NCI-H2029 (cell line): ENCODE results near the gene PIKFYVE.
"Not testable (repeated sequence)": the region's sequence is repeated elsewhere in the genome, so short reads cannot be mapped to it uniquely, and the experiment has no call there.

Source experiments
- DNase-seq: peaks from one replicate; lab custom pipeline; 2025; lab: John Stamatoyannopoulos, UW

Gene PIKFYVE

DNA sequence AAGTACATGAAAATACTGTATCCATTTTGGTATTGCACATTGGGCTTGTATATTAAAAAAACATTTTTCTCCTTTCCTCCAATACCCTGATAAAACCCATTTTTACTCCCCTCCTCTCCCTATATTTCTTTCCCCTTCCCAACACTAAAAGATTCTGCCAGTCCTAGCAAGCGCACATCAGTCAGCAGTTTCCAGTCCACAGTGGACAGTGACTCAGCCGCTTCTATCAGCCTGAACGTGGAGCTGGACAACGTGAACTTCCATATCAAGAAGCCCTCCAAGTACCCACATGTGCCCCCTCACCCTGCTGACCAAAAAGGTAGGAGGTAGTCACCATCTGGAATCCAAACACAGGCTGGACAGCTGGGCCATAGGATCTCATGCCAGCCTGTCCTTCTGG, 38.6 kb downstream of the PIKFYVE start:
- DNase-seq: no peak

GRCh38 chr2:208306291-208306690, 40.2 kb downstream of the PIKFYVE start:
- DNase-seq: no peak

GRCh38 chr2:208311321-208311720, 45.3 kb downstream of the PIKFYVE start:
- DNase-seq: no peak

GRCh38 chr2:208311954-208312353, 45.9 kb downstream of the PIKFYVE start:
- no peak for DNase-seq

GRCh38 chr2:208315081-208315788, 49.2 kb downstream of the PIKFYVE start:
- no peak for DNase-seq

GRCh38 chr2:208318127-208318526, 52.1 kb downstream of the PIKFYVE start:
- no peak for DNase-seq

DNA sequence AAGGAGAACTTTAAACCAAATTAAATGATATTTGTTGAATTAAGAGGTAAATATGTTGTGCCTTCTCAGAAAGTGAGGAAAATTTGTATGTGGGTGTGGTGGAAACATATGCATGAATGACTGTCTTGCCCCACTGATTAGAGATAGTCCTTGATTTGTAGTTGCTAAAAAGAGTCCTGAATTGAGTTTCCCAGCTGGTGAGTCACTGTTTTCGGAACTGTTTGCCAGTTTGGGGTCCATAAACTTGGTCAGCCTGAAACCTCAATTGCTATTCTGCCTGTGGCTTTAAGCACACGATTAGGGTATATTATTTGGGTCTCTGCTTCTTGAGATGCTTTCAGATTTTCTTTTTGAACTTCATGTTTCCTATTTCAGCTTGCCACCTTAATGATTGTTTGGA, 53.3 kb downstream of the PIKFYVE start:
- DNase-seq: no peak

GRCh38 chr2:208320686-208321085, 54.6 kb downstream of the PIKFYVE start:
- no peak for DNase-seq

DNA sequence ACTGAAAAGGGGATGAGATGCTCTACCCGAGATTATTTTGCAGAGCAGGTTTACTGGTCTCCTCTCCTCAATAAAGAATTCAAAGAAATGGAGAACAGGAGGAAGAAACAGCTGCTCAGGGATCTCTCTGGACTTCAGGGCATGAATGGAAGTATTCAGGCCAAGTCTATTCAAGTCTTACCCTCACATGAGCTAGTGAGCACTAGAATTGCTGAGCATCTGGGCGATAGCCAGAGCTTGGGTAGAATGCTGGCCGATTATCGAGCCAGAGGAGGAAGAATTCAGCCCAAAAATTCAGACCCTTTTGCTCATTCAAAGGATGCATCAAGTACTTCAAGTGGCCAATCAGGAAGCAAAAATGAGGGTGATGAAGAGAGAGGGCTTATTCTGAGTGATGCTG, 60.0 kb downstream of the PIKFYVE start:
- DNase-seq: no peak

DNA sequence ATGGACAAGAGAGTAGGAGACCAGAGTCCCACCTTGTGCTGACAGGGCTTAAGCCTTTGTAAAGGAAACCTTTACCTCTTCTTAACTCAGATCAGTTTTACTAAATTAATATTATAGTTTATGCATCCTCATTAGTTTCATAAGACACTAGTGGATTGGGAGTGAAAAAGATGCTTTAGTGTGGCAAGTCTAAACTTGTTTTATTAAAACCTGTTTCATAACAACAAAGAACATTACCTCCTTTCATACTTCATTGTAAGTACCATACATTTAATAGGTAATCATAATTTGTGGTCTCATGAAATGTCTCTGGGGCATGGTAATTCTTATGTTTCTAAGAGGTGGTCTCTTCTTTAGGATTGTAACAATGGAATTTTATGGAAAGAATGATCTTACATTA, 63.4 kb downstream of the PIKFYVE start:
- DNase-seq: no peak

DNA sequence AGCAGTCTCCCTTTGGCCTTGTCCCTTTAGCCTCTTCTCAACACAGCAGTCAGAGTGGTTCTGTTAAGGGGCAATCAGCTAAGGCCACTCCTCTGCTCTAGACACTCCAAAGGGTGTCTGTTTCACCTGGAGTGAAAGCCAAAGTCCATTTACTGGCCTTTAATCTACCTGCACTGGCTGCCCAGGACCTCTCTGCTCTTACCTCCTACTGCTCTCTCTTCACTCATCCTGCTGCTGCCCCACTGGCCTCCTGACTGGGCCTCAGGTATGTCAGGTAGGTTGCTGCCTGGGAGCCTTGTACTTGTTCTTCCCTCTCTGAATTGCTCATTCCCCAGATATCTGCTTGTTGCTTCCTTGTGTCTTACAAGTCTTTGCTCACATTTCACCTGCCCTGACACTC, 68.2 kb downstream of the PIKFYVE start:
- DNase-seq: no peak

DNA sequence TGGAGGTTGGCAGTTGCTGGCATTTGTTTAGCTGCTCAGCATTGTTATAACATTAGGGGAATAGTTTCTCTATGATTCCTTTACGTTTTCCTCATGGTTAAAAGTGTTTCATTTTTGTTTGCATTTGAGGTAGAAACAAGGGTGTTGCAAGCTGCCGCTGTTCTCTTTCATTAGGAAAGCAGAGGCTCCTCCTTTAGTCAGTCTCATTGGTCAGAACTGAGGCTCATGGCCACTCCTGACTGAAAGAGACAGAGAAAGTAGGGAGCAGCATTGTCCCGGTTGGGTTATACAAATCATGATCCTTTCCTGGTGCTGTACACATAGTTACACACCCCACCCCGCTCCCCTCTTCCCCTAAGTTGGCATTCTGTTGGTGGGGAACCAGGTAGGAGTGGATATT, 80.7 kb downstream of the PIKFYVE start:
- DNase-seq: no peak

GRCh38 chr2:208350610-208351009, 84.6 kb downstream of the PIKFYVE start:
- no peak for DNase-seq

DNA sequence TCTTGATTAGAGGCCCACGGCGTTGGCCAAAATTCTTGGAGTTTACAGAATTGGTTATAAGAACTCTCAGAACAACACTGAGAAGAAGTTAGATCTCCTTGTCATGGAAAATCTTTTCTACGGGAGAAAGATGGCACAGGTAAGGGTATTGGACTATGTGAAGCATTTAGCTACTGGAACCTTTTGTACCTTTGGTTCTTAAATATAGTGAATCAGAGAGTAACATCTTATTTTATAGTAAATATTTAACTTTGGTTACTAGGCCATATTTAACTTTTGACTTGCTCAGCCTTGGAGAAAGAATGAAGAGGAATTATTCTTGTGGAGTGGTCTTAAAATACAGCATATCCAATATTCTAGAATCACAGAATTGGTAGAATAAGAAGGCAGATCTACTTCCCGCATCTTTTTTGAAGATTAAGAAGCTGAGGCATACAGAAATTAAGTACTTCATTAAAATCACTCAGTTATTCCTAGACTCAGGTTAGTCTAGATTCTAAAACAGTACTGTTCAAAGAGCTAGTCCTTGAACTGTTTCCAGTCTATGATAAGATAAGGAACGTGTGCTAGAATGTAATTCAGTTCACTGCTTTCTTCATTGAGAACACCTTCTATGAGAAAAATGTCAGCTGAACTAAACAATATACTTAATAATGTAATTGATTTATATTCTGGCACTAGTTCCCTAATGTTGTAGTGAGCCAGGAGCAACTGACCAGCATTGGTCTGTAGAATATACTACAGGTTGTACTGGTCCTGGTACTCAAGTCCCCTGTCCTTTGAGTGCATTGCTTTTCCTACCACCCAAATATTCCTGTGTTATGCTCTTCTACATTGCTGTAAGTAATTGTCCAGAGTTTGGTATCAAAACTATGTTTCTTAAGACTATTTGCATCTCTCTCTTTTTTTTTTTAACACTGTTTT, 86.9 kb downstream of the PIKFYVE start:
- no peak for DNase-seq

DNA sequence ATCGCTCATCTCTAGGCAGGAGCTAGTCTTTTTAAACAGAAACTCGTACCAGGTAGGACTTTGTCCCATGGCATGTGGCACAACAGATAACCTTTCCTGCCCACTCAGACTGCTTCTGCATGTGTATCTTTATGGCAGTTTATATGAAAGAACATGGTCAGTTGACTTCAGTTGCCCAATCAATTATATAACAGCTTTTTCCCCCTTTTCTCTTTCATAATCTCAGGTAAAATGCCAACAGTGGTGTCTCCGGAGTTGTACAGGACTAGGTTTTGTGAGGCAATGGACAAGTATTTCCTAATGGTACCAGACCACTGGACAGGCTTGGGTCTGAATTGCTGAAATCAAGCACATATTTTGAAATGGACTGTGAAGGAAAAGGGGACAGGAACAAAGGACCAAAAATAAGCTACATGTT, 88.9 kb downstream of the PIKFYVE start:
- no peak for DNase-seq

DNA sequence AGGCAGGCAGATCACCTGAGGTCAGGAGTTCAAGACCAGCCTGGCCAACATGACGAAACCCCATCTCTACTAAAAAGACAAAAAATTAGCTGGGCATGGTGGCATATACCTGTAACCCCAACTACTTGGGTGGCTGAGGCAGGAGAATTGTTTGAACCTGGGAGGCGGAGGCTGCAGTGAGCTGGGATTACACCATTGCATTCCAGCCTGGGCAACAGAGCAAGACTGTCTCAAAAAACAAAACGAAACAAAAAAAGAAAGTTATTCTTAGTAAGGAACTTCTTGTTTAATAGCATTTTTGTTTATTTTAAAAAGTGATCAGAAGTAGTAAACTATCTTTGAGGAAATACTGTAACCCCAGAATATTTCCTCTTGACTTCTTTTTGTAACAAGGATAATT, 90.4 kb downstream of the PIKFYVE start:
- DNase-seq: not testable (repeated sequence)

DNA sequence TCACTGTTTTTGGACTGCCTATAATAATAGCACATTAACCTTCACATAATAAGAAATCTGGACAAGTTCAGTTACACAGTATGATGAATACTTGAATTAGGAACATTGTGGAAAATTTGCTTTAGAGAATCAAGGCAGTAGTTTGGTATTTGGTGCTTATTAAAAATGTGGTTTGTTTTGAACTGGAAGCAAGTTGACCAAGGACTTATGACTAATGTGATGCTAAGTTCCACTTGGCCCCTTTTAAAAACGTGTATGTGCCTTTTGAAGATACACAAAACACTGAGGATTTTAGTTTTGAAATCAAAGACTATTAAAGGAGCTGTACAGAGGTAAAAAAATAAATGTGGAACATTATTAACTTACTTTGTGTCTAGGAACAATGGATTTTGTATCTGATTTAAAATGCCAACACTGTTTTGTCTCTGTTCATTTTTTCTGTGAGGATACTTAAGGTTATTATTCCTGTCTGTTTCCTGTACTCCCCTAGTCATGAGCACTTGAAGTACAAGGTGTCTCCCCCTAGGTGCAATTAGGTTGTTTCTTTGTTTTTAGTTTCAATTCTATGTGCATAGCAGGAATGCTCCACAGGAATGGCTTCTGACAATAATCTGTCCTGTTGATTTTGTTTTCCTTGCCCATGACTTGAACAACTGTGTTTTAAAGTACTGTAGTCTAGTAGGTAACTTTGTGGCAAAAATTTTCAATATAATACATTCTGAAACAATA, 91.0 kb downstream of the PIKFYVE start:
- DNase-seq: no peak

DNA sequence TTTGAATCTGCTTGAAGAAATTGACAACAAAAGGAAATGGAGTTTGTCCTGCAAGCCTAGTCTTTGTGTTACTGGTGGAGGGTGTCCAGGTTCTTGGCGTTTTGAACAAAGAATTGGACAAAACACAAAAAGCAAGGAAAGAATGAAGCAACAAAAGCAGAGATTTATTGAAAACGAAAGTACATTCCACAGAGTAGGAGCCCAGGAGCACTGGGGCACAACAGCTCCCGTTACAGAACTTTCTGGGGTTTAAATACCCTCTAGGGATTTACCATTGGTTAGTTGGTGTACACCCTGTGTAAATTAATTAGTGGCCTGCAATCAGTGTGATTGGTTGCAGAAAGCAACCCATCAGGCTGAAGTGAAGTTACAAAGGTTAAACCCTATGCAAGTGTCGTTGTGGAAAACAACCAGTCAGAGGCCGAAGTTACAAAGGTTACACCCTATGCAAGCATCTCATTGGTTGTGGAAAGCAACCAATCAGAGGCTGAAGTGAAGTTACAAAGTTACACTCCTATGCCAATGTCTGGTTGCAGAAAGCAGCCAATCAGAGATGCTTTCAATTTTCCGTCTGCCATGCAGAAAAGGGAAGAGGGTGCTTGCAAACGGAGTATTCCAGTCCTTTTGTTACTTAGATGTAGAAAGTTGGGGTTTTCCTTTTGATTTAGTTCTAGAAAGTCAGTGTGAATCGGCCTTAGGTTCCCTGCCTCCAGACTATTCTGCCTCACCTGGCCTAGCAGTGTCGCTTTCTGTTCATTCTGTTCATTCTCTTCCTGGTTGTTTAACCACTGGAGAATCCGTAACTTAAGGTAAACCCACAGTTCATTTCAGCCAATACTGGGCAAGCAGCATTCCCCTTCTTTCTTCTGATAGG, 92.9 kb downstream of the PIKFYVE start:
- DNase-seq: peak; percentile 50

GRCh38 chr2:208359632-208359986, 93.6 kb downstream of the PIKFYVE start:
- DNase-seq: peak; percentile 93

- DNase-seq: no peak
Measured at GRCh38 chr2:208360259-208361076, 94.4 kb downstream of the PIKFYVE start.

DNA sequence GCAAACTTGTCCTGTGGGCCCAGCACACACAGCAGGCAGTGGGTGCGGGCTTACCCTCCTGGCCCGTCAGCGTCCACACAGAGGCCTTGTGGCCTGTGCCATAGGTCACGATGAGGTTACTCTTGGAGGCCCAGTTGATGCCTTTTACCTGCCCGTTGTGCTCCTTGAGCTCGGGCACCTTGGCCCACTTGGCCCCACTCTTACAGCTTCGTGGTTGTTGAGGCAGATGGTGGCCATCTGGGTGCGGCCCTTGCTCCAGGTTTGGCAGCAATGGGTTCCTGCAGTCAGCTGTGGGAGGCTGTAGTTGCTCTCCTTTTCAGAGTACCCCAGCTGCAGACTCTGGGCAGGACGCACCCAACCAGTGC, 95.0 kb downstream of the PIKFYVE start:
- DNase-seq: no peak
